IMR-90 (cell line): ENCODE results near the gene MPRIP. TPM values are rescaled to one million over a fixed set of nuclear protein-coding genes. Genes with fewer than 3 reads are reported as not detected.

Experiments used
- ATAC-seq: fragments of 200-7000 bp; cut with Tn5 transposase; 2 replicates; pipeline ENCODE4 v1.9.1; 2020; ENCODE audit warnings: low read depth, mild to moderate bottlenecking, moderate library complexity
- BruUV-seq: library from RNA; stranded (reverse); fragments of 400-500 nt; replicated peaks from 2 replicates; lab custom pipeline; 2021; lab: Mats Ljungman, UMichigan
- CTCF ChIA-PET: fragments of 300-600 bp; formaldehyde crosslinking; extraction: SDS; loops from one replicate; lab custom pipeline; 2021; ENCODE audit warnings: antibody characterized with exemption; lab: Yijun Ruan, JAX
- POLR2A ChIA-PET: fragments of 300-600 bp; sonication (Branson Sonifier 250); formaldehyde crosslinking; loops from one replicate; lab custom pipeline; 2022; ENCODE audit warnings: antibody characterized with exemption; ENCODE audit not compliant: unreplicated experiment; lab: Charles Lee
- DNase-seq: peaks from one replicate; pipeline ENCODE4 v3.0.0; 2013
- H2AFZ ChIP-seq: replicated peaks from 2 replicates; pipeline ENCODE3; 2013; ENCODE audit warnings: low read length, mild to moderate bottlenecking; ENCODE audit not compliant: poor library complexity
- H2AK5ac ChIP-seq: 2 replicates; pipeline ENCODE4 v1.6.1; 2013; ENCODE audit warnings: low read depth, low read length, inconsistent platforms
- H2AK9ac ChIP-seq: replicated peaks from 2 replicates; pipeline ENCODE3; 2013; ENCODE audit warnings: mild to moderate bottlenecking, low read depth, low read length, moderate library complexity; ENCODE audit not compliant: poor library complexity
- H2BK120ac ChIP-seq: 2 replicates; pipeline ENCODE4 v1.6.1; 2013; ENCODE audit warnings: low read depth, low read length, inconsistent platforms
- H2BK15ac ChIP-seq: 3 replicates; pipeline ENCODE4 v1.6.1; 2013; ENCODE audit warnings: low read depth, low read length, inconsistent platforms
- H2BK20ac ChIP-seq: 2 replicates; pipeline ENCODE4 v1.6.1; 2013; ENCODE audit warnings: low read depth, mild to moderate bottlenecking, inconsistent platforms, low read length, moderate library complexity
- H2BK5ac ChIP-seq: 2 replicates; pipeline ENCODE4 v1.6.1; 2013; ENCODE audit warnings: mild to moderate bottlenecking, low read depth, low read length, inconsistent platforms; ENCODE audit not compliant: poor library complexity, severe bottlenecking
- H3K14ac ChIP-seq: replicated peaks from 2 replicates; pipeline ENCODE4 v1.6.1; 2013; ENCODE audit warnings: low read depth, low read length, inconsistent platforms
- H3K18ac ChIP-seq: 2 replicates; pipeline ENCODE4 v1.6.1; 2013; ENCODE audit warnings: low read depth, low read length, control low read depth
- H3K23ac ChIP-seq: 2 replicates; pipeline ENCODE4 v1.6.1; 2013; ENCODE audit warnings: low read depth, low read length, inconsistent platforms
- H3K27ac ChIP-seq: 2 replicates; pipeline ENCODE4 v1.5.1; 2013; ENCODE audit warnings: mild to moderate bottlenecking, control low read depth, low read length; ENCODE audit not compliant: insufficient read depth
- H3K27me3 ChIP-seq: 2 replicates; pipeline ENCODE4 v1.6.1; 2013; ENCODE audit warnings: low read length; ENCODE audit not compliant: control insufficient read depth, insufficient read depth
- H3K36me3 ChIP-seq: 2 replicates; pipeline ENCODE4 v1.6.1; 2013; ENCODE audit warnings: low read length, mixed read lengths; ENCODE audit not compliant: control insufficient read depth, insufficient read depth
- H3K4ac ChIP-seq: 2 replicates; pipeline ENCODE4 v1.6.1; 2013; ENCODE audit warnings: low read depth, low read length, inconsistent platforms
- H3K4me1 ChIP-seq: 2 replicates; pipeline ENCODE4 v1.6.1; 2013; ENCODE audit warnings: low read length, mixed read lengths; ENCODE audit not compliant: control insufficient read depth, insufficient read depth
- H3K4me2 ChIP-seq: 2 replicates; pipeline ENCODE4 v1.6.1; 2013; ENCODE audit warnings: low read depth, mild to moderate bottlenecking, control low read depth, low read length, moderate library complexity
- H3K4me3 ChIP-seq: 2 replicates; pipeline ENCODE4 v1.5.1; 2013; ENCODE audit warnings: low read depth, mild to moderate bottlenecking, control low read depth, low read length, moderate library complexity; ENCODE audit not compliant: insufficient read depth
- H3K56ac ChIP-seq: 2 replicates; pipeline ENCODE4 v1.6.1; 2013; ENCODE audit warnings: low read length, inconsistent platforms; ENCODE audit not compliant: insufficient read depth; ENCODE audit errors: extremely low read depth
- H3K79me1 ChIP-seq, 2 experiments: 2 replicates each; pipeline ENCODE4 v1.6.1; 2013; ENCODE audit warnings: low read length in 2 of 2, inconsistent platforms in 1 of 2, low read depth in 1 of 2
- H3K9ac ChIP-seq: 2 replicates; pipeline ENCODE4 v1.6.1; 2013; ENCODE audit warnings: low read depth, low read length, control low read depth
- H3K9me1 ChIP-seq: 2 replicates; pipeline ENCODE4 v1.6.1; 2013; ENCODE audit warnings: low read length, inconsistent platforms; ENCODE audit not compliant: insufficient read depth
- H3K9me3 ChIP-seq: 2 replicates; pipeline ENCODE4 v1.6.1; 2013; ENCODE audit warnings: low read length; ENCODE audit not compliant: control insufficient read depth, insufficient read depth
- H4K20me1 ChIP-seq: 2 replicates; pipeline ENCODE4 v1.6.1; 2013; ENCODE audit warnings: low read length, inconsistent platforms; ENCODE audit not compliant: insufficient read depth
- H4K5ac ChIP-seq: 2 replicates; pipeline ENCODE4 v1.6.1; 2013; ENCODE audit warnings: mild to moderate bottlenecking, low read depth, low read length, control low read depth
- H4K8ac ChIP-seq, 2 experiments: 2 replicates each; pipeline ENCODE4 v1.6.1; 2013; ENCODE audit warnings: low read depth in 2 of 2, low read length in 2 of 2, control low read depth in 1 of 2, inconsistent platforms in 1 of 2
- H4K91ac ChIP-seq: 2 replicates; pipeline ENCODE4 v1.6.1; 2013; ENCODE audit warnings: low read depth, low read length, inconsistent platforms; ENCODE audit not compliant: insufficient read depth
- CEBPB ChIP-seq: IDR thresholded peaks from 2 replicates; pipeline ENCODE4 v1.6.1; 2012; ENCODE audit warnings: low read depth, low read length, improper control_type of control experiment
- ELK1 ChIP-seq: fragments of 150-350 bp; IDR thresholded peaks from 2 replicates; pipeline ENCODE4 v1.6.1; 2016; ENCODE audit warnings: low read depth, mild to moderate bottlenecking, low read length, moderate library complexity, borderline replicate concordance
- MXI1 ChIP-seq: IDR thresholded peaks from 2 replicates; pipeline ENCODE4 v1.6.1; 2012; ENCODE audit warnings: low read depth, mild to moderate bottlenecking, low read length, moderate library complexity, borderline replicate concordance
- WGBS, 2 experiments: methylation state at CpG; one replicate each; pipeline versions ENCODE4 v1.1.5 to v1.1.7; 2013; ENCODE audit warnings: missing lambda C conversion rate in 2 of 2; ENCODE audit not compliant: insufficient read length in 1 of 2; ENCODE audit errors: extremely low coverage in 2 of 2; 5-methylcytosine and 5-hydroxymethylcytosine counted together
- dilution Hi-C: fragments of 300-500 bp; cut with HindIII; formaldehyde crosslinking; loops from one replicate; pipeline ENCODE4 v1.14.3; 2018; ENCODE audit warnings: low sequenced_read_pairs; ENCODE audit not compliant: unreplicated experiment
- in situ Hi-C: fragments of 300-500 bp; cut with MboI; formaldehyde crosslinking; loops from 3 replicates; pipeline ENCODE4 v1.14.3; 2019; ENCODE audit warnings: low sequenced_read_pairs, inconsistent platforms, mixed read lengths
- intact Hi-C: fragments of 100-400 bp; cut with micrococcal nuclease; formaldehyde crosslinking; loops from 2 replicates; pipeline ENCODE4 v1.10.0; 2022
- polyA plus RNA-seq, 3 experiments: library from polyadenylated mRNA; depleted of rRNA; stranded (reverse); fragments of >200 nt; gene quantifications; 2 replicates each; pipeline ENCODE4 v1.2.3, GENCODE V29; 2012; ENCODE audit warnings: low replicate concordance in 1 of 3
- total RNA-seq: library from RNA; depleted of rRNA; stranded (reverse); fragments of >200 nt; gene quantifications from 2 replicates; pipeline ENCODE4 v1.2.3, GENCODE V29; 2012

Gene MPRIP
- total and polyA plus RNA-seq, 2 of the 4 experiments (the other 2 are of a cell fraction), result 111 to 149 TPM

GRCh38 chr17:17001076-17001777, 41.0 kb upstream of the MPRIP start:
- no peak for DNase-seq
- no peak overlapping the region for H2AK9ac ChIP-seq
- H2BK120ac ChIP-seq, result no peak overlapping the region
- no peak overlapping the region for H3K9ac ChIP-seq
- H3K4me3 ChIP-seq, result no peak overlapping the region
- H3K27ac ChIP-seq, result no peak overlapping the region
- no TSS peak for BruUV-seq
- no peak overlapping the region for H4K8ac ChIP-seq
- H3K56ac ChIP-seq, result no peak overlapping the region
- intact Hi-C loops, result loop anchor here (5.0 to 10.0 kb wide), 3 partner anchors 104 to 641 kb away; no protein-coding TSS in a partner anchor
- H2BK5ac ChIP-seq, result no peak overlapping the region
- in situ Hi-C loops, result loop anchor here (25.0 kb wide), 1 partner anchor 636 kb away; no protein-coding TSS in a partner anchor
- no peak overlapping the region for H4K5ac ChIP-seq
- POLR2A ChIA-PET, result no interaction called here
- no peak overlapping the region for H3K14ac ChIP-seq
- no peak overlapping the region for H4K91ac ChIP-seq
- no peak overlapping the region for H2AK5ac ChIP-seq
- CTCF ChIA-PET, result no interaction called here
- H3K4me1 ChIP-seq, result no peaks in the 10 kb centered on the region
- 0 out of 2 replicates have a peak, but pooled peaks cover 2% of the 10 kb centered on the region for H3K9me1 ChIP-seq
- H3K27me3 ChIP-seq, result peaks cover 17% of the 10 kb centered on the region
- no peaks in the 10 kb centered on the region for H3K36me3 ChIP-seq
- TF ChIP-seq CEBPB (no peak), MXI1 (no peak), ELK1 (no peak)
- dilution Hi-C loops, result no loop called here
- H2BK20ac ChIP-seq, result no peak overlapping the region
- no peak overlapping the region for H2AFZ ChIP-seq
- no peak overlapping the region for H2BK15ac ChIP-seq
- H3K18ac ChIP-seq, result no peak overlapping the region
- ATAC-seq, result peak; percentile 19
- 71% methylated on average over 3 of the region's 9 CpGs; no CpG with 5 or more reads in 1 of the 2 experiments for WGBS, 2 experiments
- no peaks in the 10 kb centered on the region for H3K79me1 ChIP-seq
- no peaks in the 10 kb centered on the region; the same call in 1 of the 2 replicates for H4K20me1 ChIP-seq
- H3K4ac ChIP-seq, result no peak overlapping the region
- no peak overlapping the region for H3K4me2 ChIP-seq
- 0 out of 2 replicates have a peak overlapping the region, but pooled peaks have one; percentile 15 for H3K23ac ChIP-seq
- H3K9me3 ChIP-seq, result no peaks in the 10 kb centered on the region
